ENCODE measurements around the gene PTPRT. TPM values are rescaled to one million over a fixed set of nuclear protein-coding genes. Genes with fewer than 3 reads are reported as not detected.

The PTPRT gene
- total RNA-seq, 1 donor from 2014 or later: 0.10 TPM

DNA sequence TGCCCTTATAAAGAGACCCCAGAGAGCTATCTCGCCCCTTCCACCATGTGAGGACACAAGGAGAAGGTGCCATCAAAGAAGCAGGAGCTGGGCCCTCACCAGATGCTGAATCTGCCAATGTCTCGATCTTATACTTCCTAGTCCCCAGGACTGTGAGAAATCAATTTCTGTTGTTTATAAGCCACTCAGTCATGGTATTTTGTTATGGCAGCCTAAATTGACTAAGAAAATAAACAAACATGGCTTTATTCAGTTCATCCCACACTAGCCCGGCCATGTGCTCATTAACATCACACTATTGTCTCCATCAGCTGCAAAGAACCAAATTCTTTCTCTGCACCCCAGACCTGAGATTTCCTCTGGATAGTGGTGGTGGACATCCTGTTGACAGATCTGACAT is 302.4 kb downstream of the PTPRT start:
- intact Hi-C loops (cut with micrococcal nuclease): no loop called here
- DNase-seq: no peak
- no peak for ATAC-seq

DNA sequence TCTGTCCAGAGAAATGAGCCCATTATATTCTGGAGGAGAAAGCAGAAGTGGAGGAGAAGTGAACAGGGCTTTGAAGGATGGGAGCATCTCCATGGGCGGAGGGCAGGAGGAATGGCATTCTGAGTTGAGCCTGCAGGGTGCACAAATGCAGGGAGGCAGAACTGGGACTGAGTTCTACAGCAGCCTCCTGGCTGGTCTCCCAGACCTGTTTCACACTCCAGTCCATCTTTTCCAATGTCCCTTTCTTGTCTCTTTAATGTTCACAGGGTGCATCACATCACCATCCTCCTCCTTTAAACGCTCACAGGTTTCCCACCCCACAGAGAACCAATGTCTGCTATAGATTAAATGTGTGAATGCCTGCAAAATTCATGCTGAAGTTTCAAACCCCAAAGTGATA is 302.9 kb downstream of the PTPRT start:
- intact Hi-C loops (cut with micrococcal nuclease): no loop called here
- ATAC-seq (no peak), DNase-seq (no peak)

DNA sequence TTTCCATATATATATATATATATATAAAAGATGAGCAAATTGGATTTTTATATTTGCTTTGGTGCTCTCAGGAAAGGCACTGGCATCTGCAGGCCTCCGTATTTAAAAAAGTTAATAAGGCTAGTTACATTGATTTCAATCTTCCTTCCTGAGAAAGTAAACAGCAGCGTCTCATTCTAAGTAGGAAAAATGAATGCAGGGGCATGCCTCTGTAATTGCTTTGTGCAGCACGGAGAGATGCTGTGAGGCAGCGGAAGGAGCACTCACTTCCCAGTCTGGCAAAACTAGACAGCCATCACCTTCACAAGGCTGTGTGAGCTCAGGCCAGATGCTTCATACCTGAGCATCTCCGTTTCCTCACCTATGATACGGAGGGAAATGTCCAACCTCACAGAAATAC is 303.7 kb downstream of the PTPRT start:
- ATAC-seq: no peak
- intact Hi-C loops (cut with micrococcal nuclease): no loop called here
- no peak for DNase-seq

DNA sequence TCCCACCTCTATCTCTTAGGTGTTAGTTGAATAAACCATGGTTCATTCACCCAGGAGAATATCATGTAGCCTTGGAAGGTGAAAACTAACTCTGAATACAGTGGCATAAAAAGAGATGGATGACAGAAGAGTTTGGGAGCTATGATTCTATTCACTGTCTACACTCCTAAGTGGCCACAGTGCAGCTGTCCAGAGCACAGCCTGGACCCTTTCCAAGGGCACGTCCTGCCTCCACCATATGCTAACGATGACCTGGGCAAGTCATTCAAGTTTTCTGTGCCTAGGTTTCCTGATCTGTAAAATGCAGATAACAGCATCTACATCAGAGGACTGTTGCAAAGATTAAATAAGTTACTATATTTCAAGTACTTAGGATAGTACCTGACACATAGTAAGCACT is 314.1 kb downstream of the PTPRT start:
- no peak for ATAC-seq

DNA sequence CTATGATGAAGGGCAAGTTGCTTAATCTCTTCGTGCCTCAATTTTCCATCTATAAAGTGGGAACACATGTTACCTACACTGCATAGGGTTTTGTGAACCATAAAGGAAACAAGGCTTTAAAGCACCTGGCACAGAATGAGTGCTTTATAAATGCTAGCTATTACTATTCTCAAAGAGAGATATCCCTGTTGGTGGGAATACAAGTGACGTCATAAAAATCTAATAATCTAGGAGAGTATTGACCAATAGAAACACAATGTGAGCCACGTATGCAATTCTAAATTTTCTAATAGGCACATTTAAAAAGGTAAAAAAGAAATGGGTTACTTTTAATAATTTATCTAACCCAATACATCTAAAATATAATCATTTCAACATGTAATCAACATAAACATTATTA is 316.4 kb downstream of the PTPRT start:
- intact Hi-C loops (cut with micrococcal nuclease): no loop called here
- DNase-seq (no peak), ATAC-seq (no peak)

More for the DNA sequence above, 314.1 kb downstream of the PTPRT start:
- intact Hi-C loops (cut with micrococcal nuclease): no loop called here
- DNase-seq: no peak

DNA sequence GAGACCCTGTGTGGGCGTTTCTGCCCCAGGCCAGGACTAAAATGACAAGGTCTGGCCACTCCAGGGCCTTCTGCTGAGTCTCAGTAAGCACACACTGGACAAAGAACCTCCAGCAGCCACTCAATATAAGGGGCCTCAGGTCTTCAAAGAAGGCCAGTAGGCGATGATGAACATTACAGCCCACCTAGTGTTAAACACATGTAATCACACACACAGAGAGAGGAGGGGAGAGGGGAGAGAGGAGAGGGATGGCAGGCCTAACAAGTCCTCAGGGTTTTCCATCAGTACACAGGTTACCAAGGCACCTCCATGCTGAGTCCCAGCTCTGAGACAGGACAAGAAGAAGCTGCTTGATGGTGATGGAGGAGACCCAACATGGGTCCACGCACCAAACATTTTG is 325.6 kb downstream of the PTPRT start:
- no peak for DNase-seq
- intact Hi-C loops (cut with micrococcal nuclease): no loop called here
- no peak for ATAC-seq

DNA sequence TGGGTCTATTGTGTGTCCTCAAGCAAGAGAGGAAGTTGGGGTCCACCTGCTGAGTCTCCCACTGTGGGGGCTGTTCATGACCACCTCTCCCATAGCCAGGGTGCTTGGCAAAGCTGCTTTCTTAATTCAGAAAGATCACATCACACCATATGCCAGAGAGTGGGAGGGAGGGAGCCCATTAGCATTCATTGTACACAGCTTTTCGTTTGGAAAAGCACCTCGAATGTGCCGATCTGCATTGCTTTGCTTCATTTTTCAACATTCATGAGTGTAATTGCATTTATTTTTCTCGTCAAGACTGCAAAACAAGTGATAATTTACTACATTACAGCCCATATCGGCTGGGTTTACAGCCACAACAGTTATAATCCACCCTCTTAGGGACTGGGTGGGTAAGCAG is 327.3 kb downstream of the PTPRT start:
- intact Hi-C loops (cut with micrococcal nuclease): no loop called here
- ATAC-seq (no peak), DNase-seq (no peak)

DNA sequence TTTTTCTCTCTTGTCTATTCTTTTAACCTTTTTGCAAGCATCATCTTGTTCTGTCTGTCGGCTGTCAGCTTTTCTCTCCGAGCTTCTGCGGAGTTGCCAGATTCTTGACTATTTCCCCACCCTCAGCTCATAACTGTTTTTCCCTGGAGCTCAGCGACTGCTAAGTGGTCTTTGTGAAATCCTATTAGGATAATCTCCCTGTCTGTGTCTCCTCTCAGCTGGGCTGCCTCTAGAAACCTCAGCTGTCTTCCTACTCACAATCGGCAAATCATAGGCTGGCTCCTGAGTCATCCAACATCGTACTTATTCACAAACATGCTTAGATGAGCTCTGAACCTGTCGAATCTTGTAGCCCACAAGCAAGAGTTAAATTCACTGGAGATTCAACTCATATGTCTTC is 332.3 kb downstream of the PTPRT start:
- no peak for ATAC-seq
- intact Hi-C loops (cut with micrococcal nuclease): no loop called here
- no peak for DNase-seq

DNA sequence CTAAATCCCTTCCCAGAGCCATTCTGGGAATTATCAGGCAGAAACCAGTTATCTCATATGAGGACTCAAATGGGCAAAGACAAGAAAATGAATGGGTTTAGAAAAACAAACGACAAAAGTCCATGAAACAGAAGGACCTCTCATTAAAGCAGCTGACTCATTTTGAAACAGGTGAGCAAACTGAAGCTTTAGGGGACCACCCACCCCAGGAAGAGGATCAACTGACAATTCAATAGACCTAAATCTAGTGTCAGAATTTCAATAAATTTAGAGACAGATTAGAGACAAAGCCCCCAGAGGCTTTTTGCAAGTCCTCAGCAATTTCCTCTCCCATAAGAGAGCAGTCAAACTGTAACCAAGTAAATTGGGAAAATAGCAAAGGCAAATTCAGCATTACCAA is 333.8 kb downstream of the PTPRT start:
- no peak for DNase-seq
- ATAC-seq: no peak
- intact Hi-C loops (cut with micrococcal nuclease): no loop called here

DNA sequence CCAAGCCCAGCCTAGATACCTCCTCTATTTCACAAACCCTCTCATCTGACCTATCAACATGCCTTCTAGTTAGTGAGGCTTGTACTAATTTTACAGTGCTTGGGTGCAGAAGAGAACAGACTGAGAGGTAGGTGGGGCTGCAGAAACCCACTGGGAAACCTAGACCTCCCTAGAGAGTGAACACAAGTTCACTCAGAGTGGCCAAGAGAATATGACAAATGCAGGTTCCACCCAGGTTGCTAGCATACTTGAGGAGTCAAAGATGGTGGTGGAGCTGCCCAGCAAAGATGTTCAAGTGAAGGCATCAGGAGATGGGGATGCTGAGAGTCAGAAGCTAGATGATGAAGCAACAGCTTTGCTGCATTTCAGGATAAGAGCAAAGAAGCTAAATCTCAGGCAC is 337.0 kb downstream of the PTPRT start:
- DNase-seq: no peak
- no peak for ATAC-seq
- intact Hi-C loops (cut with micrococcal nuclease): no loop called here

DNA sequence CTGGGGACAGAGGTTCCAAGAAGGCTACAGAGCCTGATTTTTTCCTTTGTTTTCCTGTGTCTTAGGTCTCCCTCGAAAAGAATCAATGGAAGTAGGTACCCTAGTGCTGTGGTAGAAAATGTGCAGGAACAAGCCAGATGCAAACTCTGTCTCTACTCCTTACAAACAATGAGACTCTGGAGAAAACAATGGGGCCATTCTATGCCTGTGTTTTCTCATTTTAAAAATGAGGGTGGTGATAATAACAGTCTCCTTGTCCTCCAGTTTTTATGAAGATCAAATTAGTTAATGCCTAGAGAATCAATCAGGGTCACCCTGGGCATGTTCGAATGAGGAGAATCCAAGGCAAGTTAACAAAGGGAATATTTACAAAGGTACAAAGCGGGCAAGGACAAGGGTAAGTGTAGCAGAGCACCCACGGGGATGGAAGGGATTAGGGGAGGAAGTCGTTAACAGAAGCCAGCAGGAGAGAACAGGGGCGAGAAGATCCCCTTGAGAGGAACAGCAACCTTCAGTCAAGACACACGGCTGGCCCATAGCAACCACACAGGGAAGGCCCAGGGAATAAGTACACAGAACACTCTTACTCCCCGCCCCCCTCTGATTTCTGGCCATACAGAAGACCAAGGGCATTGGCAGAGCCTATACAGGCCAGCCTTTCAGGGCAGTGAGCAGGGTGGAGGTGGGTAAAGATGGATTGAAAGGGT is 342.8 kb downstream of the PTPRT start:
- intact Hi-C loops (cut with micrococcal nuclease): no loop called here
- DNase-seq: no peak
- no peak for ATAC-seq

DNA sequence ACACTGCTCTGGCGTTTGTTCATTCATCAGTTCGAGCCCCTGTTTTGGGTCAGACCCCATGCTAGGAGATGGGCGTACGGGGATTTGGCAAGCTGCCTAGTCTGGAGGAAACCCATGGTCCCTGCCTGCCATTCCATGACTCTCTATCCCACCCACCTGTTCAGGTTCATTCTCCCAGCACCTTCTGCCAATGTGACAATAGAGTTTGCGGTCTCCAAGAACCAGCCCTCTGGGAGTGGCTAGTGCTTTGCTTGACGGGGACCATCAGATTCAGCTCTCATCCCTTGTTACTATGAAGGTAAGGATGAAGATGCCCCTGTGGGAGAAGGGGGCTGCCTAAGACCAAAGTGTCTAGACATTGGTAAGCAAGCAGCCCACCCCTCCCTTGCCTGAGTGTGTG is 345.0 kb downstream of the PTPRT start:
- DNase-seq (no peak), ATAC-seq (no peak)
- intact Hi-C loops (cut with micrococcal nuclease): no loop called here

DNA sequence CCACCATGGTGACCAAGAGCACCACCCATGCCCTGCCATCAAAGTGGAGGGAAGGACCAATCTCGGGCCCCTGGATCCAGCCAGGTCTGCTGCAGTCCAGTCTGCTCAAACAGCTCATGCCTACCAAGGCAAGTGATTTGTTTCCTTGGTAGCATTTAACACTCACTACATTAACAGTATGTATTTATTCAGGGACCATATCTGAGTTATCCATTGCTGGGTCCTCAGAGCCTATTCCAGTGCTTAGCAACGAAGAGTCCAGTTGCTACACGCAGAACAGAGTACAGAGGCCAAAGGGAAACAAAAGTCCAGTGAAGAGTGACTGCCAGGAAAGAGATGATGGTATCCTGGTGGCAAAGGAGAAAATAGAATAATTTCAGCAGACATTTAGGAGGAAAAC is 352.2 kb downstream of the PTPRT start:
- ATAC-seq: no peak
- intact Hi-C loops (cut with micrococcal nuclease): loop anchor here (10.0 kb wide), 1 partner anchor 63 kb away; no protein-coding TSS in a partner anchor
- no peak for DNase-seq

DNA sequence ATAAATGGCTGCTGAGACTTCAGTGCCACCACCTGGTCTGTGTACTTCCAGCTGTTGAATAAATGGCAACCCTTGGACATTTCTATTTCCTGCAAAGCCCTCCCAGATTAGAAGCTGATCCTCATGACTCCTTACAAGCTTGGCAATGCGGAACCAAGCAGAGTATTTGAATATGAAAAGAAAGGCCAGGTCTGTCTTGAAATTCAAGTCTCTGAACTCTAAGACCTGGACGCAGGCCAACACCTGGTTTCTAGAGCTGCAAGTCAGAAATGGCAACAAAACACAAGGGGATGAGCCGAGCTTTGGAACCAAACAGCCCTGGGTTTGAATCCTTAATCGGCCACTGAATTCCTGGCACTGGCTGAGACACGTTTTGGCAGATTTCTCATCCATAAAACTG is 353.4 kb downstream of the PTPRT start:
- DNase-seq (no peak), ATAC-seq (no peak)
- intact Hi-C loops (cut with micrococcal nuclease): loop anchor here (10.0 kb wide), 1 partner anchor 62 kb away; no protein-coding TSS in a partner anchor

DNA sequence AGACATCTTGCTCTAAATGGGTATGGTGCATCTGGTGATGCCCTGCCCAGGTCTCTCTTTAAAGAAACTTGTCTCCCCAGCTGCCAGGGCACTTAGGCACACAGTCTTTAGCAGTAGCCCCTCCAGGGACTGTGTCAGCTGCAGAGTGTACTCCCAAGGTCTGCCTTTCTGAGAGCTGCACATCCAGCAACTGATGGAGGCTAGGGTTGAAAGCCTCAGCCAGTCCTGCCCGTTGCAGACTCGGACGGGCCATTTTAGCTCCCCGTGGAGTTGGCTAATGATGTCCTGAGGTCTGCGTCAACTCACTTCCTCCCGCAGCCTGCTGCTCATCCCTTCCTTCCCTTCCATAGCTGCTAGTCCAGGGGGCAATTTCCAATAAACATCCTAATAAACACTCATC is 381.8 kb downstream of the PTPRT start:
- intact Hi-C loops (cut with micrococcal nuclease): no loop called here
- ATAC-seq (no peak), DNase-seq (no peak)

DNA sequence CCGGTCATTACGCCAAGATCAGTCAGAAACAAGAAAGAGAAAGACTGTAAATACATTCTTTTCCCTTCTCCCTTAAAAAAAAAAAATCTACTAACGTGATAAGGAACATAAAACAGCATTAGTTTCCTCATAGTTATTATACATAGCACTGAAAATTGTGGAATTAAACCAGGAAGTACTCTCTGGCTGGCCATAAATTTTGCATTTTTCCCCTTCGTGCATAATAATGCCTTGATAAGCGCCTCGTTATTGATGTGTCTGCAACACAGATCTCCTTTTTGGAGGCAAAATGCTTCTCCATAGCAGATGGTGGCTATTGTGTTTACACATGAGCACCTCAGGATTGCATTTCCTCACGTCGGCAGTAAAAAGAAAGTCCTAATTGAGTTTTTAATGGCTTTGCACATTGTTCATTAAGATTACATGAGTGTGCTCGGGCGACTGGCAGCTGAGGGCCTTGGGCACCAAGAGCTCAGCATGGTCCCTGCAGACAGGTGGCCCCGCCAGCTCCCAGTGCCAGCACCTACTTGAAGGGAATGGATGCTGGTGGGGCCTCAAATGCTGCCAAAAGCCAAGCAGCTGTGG is 394.5 kb downstream of the PTPRT start:
- ATAC-seq (no peak), DNase-seq (no peak)

DNA sequence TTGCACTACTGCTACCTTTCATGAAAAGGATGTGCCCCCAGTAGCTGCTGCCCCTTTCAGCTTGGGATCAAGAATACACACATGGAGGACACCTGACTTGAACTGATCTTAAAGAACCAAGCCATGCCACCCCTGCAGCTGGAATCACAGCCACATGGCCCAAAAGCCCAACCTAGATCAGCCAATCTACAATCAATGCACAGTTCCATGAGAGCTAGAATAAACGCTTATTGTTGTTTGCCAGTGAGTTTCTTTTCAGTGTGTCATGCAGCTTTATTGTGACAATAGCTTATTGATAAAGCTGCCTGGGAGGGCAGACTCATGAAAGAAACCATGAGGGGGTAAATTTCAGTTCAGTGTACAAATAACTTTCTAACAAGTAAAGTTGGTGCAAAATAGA is 397.7 kb downstream of the PTPRT start:
- intact Hi-C loops (cut with micrococcal nuclease): no loop called here
- DNase-seq (no peak), ATAC-seq (no peak)

More for the DNA sequence above, 394.5 kb downstream of the PTPRT start:
- intact Hi-C loops (cut with micrococcal nuclease): no loop called here

DNA sequence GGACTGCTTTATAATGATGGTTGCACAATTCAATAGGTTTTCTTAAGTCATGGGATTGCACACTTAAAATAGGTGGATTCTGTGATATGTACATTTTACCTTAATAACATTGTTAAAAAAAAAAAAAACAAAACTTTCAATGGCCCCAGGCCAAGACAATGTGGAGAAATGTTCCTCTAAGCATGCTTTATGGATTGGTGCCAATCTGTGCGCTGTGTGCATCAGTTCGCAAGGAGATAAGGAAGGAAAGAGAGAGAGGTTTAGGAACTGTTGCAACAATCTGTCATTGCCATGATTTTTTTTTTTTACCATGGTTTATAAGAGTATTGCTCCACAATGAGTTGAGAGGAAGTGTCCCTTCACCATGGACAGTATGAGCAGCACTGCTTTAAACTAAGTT is 399.6 kb downstream of the PTPRT start:
- DNase-seq (no peak), ATAC-seq (no peak)
- intact Hi-C loops (cut with micrococcal nuclease): no loop called here

DNA sequence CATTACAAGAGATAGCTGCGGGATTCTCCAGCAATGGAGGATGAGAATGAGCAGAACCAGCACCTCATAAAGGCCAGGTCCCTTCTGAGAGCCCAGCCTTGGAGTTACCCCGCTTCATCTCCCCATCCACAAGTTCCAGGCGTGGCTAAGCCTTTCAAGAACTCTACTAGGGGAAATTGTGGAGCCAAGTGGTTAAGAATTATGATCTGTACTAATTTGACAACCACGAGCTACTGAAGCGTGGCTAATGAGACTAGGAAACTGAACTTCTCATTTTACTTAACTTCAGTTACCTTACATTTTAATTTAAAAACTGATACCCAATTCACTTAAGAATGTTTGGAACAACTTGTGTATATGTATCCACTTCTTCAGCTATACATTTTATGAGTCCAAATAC is 401.0 kb downstream of the PTPRT start:
- intact Hi-C loops (cut with micrococcal nuclease): no loop called here
- DNase-seq (no peak), ATAC-seq (no peak)

DNA sequence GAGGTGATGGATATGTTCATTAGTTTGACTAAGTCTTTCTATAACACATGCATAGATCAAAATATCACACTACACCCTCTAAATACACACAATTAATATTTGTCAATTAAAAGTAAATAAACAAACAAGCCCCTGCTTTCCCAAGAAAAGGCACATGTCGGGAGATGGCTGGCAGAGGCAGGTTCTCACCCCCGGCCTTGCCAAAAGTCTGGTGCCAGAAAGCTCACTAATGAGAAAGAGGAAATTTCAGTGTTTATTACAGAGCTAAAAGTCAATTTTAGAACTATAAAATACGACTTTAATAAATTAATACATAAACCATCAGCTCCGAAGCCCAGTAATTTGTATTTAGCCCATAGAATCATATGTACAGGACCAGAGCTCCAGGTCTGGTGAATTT is 404.7 kb downstream of the PTPRT start:
- ATAC-seq (no peak), DNase-seq (no peak)

DNA sequence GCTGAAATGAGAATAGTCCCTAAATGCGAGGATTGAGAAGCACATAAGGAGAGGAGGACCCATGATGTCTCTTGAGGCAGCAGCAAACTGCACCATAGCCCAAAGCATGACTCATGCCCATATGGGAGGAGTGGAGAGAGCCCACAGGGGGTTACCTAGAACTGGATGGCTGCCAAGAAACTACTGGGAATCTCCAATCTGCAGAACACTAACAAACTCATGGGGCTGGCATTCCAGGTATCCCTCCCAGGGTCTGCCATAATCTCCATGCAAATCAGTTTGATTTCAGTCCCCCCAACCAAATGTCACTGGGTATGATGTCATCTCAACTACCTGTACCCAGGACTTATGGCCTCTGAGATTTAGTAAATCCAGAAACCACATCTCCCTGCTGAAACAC is 410.5 kb downstream of the PTPRT start:
- intact Hi-C loops (cut with micrococcal nuclease): loop anchor here (10.0 kb wide), 1 partner anchor 56 kb away; no protein-coding TSS in a partner anchor
- no peak for ATAC-seq
- no peak for DNase-seq

More for the DNA sequence above, 404.7 kb downstream of the PTPRT start:
- intact Hi-C loops (cut with micrococcal nuclease): no loop called here

Data from left ventricle myocardium superior (tissue), 1 donor.